ENCODE results near the gene AUTS2.
A peak's percentile ranks its signal among the peaks of the same experiment; 100 is the strongest.

Gene AUTS2

DNA sequence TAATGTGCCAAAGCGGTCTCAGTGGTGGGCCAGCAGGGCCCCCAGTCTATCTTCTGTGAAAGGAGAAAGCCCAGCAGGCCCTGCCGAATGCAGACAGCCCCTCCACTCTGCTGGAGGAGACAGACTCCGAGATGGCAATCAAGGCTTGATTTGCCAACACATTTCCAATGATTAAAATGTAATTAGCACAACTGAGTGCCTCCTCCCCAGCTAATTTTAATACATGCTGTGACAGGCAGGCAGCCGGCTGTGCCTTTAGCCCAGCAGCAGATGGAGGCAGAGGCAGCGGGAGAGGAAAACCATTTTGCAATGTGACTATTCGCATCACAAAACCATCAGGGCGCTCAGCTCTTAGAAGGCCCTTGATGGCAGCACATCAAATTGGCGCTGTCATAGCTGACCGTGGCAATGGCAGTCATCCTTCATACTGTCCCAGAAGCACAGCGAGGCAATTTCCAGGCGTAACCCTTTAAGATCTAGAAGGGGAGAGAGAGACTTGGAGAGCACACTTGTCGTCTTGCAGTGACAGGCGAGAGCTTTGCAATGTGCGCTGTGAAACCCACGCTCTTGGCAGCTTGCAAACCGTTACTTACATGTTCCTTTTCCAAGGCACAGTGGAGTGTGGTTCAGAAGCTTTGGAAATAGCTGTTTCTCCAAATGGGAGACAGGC is 818.8 kb downstream of the AUTS2 start:
- H3K4me3 Mint-ChIP-seq, result no peak overlapping the region
- TF ChIP-seq, protein P1, sequence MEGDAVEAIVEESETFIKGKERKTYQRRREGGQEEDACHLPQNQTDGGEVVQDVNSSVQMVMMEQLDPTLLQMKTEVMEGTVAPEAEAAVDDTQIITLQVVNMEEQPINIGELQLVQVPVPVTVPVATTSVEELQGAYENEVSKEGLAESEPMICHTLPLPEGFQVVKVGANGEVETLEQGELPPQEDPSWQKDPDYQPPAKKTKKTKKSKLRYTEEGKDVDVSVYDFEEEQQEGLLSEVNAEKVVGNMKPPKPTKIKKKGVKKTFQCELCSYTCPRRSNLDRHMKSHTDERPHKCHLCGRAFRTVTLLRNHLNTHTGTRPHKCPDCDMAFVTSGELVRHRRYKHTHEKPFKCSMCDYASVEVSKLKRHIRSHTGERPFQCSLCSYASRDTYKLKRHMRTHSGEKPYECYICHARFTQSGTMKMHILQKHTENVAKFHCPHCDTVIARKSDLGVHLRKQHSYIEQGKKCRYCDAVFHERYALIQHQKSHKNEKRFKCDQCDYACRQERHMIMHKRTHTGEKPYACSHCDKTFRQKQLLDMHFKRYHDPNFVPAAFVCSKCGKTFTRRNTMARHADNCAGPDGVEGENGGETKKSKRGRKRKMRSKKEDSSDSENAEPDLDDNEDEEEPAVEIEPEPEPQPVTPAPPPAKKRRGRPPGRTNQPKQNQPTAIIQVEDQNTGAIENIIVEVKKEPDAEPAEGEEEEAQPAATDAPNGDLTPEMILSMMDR (IDR thresholded peaks at IDR 0.05), result no peak
- no peaks in the 10 kb centered on the region for H3K36me3 Mint-ChIP-seq (ENCODE audit: low read depth)
- no peak for DNase-seq
- H3K27me3 Mint-ChIP-seq (ENCODE audit: low read depth, poor library complexity), result peaks cover 15% of the 10 kb centered on the region
- H3K4me1 Mint-ChIP-seq, result peaks cover 67% of the 10 kb centered on the region
- H3K27ac Mint-ChIP-seq, result peak overlapping the region; percentile 63
- no peaks in the 10 kb centered on the region for H3K9me3 Mint-ChIP-seq

DNA sequence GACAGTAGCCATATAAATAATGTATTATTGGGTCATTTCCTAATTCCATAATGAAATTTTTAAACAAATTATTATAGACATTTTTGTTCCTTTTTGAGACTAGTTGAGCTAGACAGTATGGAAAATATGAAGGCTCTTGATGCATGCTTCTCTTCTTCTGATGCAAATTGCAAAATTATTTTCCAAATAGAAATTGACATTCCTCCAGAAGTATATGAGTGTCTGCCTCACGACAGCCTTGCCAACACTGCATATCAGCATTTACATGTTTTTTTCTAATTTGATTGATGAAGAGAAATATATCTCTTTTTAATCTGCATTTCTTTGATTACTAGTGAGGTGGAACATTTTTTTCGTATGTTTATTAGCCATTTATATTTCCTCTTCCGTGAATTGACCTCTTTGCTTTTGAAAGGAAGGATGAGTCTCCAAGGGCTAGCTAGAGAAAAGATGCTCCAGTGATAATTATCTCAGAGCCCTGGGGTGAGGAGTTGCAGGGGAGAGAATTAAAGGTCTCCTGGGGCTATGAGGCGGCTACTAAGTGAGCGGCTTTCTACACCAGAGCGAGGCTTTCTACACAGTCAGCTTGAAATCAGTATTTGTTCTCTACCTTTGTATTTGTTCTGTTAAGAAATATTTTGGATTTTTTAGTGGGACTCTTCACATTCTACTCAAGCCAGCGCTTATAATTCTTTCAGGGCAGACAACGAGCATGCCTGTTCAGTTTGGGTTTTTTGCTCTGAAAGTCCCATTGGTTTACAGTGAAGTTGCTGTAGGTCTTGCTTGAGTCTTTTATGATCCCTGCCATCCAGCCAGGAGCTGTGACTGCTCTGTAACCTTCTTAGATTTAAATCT is 821.5 kb downstream of the AUTS2 start:
- DNase-seq, result no peak
- H3K9me3 Mint-ChIP-seq, result no peaks in the 10 kb centered on the region
- peak overlapping the region; percentile 17 for H3K27ac Mint-ChIP-seq
- TF ChIP-seq, protein P1 (IDR thresholded peaks at IDR 0.05), result no peak
- peaks cover 67% of the 10 kb centered on the region for H3K4me1 Mint-ChIP-seq
- peak overlapping the region; percentile 46 for H3K4me3 Mint-ChIP-seq
- H3K36me3 Mint-ChIP-seq (ENCODE audit: low read depth), result no peaks in the 10 kb centered on the region
- peaks cover 9% of the 10 kb centered on the region for H3K27me3 Mint-ChIP-seq (ENCODE audit: low read depth, poor library complexity)

DNA sequence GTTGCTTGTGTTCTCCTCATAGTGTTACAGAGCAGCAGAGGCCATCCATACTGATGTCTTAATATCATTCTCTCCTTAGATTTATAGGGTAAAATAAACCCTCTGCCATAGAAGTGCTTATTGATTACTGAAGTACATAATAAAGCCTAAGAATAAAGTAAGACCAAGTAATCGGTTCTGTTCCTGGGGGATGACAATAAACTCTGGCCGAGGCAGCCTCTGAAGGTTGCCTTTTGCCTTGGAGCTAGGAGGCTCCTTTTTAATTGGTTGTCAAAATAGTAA is 822.0 kb downstream of the AUTS2 start:
- no peak for DNase-seq
- peak overlapping the region; percentile 17 for H3K27ac Mint-ChIP-seq
- H3K9me3 Mint-ChIP-seq, result no peaks in the 10 kb centered on the region
- H3K27me3 Mint-ChIP-seq (ENCODE audit: low read depth, poor library complexity), result peaks cover 5% of the 10 kb centered on the region
- peaks cover 67% of the 10 kb centered on the region for H3K4me1 Mint-ChIP-seq
- H3K36me3 Mint-ChIP-seq (ENCODE audit: low read depth), result no peaks in the 10 kb centered on the region
- TF ChIP-seq, protein P1 (IDR thresholded peaks at IDR 0.05), result no peak
- H3K4me3 Mint-ChIP-seq, result peak overlapping the region; percentile 46

DNA sequence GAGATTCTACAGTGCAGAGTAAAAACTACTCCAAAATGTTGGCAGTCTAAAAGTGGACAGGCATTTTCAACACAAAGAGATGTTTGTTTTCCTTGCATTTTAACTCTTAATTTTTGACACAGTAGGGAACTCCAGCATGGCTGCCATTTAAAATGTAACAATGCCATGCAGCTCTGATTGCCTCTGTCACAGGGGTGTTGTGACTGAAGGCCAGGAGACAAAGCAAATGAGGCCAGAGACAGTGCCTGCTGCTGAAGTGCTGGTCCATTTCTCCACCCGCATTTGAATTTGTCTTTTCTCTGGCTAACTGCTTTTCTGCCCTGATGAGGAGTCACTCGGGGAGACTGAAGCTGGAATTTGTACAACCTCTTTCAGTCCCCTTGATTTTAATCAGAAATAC is 823.0 kb downstream of the AUTS2 start:
- no peak for DNase-seq
- H3K36me3 Mint-ChIP-seq (ENCODE audit: low read depth), result no peaks in the 10 kb centered on the region

DNA sequence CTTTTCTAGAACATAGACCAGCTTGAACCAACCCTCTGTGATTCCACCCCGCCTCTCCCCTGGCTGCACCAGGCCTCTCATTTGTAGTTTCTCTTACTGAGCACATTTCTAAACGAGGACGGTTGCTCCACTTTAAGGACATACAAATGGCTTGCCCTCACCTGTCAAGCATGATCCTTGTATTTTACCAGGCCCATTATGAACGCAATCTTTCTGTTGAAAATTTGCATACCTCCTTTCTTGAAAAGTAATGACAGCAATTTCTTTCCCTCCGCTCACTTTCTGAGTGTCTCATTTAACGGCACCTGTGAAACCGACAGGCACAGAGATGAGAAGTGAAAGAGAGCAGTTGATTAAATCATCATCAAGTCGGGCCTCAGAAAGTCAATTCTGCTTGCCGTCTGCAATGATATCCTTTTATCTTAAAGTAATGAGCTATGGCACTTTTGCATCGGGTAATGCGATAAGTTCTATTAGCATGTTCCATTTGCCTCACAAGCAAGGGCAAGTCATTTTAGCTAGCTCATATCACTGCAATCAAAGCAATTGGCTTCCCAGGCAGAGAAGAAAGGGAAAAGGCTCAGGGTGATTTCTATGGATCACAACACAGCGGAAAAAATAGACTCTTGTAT is 828.1 kb downstream of the AUTS2 start:
- peaks cover 5% of the 10 kb centered on the region for H3K27me3 Mint-ChIP-seq (ENCODE audit: low read depth, poor library complexity)
- no peaks in the 10 kb centered on the region for H3K9me3 Mint-ChIP-seq
- no peak overlapping the region for H3K27ac Mint-ChIP-seq
- peaks cover 49% of the 10 kb centered on the region for H3K4me1 Mint-ChIP-seq
- no peak overlapping the region for H3K4me3 Mint-ChIP-seq
- H3K36me3 Mint-ChIP-seq (ENCODE audit: low read depth), result peaks cover 10% of the 10 kb centered on the region
- TF ChIP-seq, protein P1 (IDR thresholded peaks at IDR 0.05), result no peak
- DNase-seq, result no peak

More for the DNA sequence above, 823.0 kb downstream of the AUTS2 start:
- Mint-ChIP-seq H3K27me3 (ENCODE audit: low read depth, poor library complexity) (peaks cover 5% of the 10 kb centered on the region), H3K27ac (no peak overlapping the region), H3K9me3 (no peaks in the 10 kb centered on the region), H3K4me3 (no peak overlapping the region), H3K4me1 (peaks cover 63% of the 10 kb centered on the region)
- TF ChIP-seq, protein P1 (IDR thresholded peaks at IDR 0.05), result no peak
